Tibial artery (tissue), 4 donors: ENCODE data around the gene OPA3.

Experiments
- DNase-seq, 2 donors: peaks; one replicate each; pipeline ENCODE4 v3.0.0-alpha.2; 2019
- H3K27ac ChIP-seq, 2 donors: fragments of 200-600 bp; sonication (generic) in 1 of 2; 1 replicate in 1 of 2; 2 replicates in 1 of 2; pipeline ENCODE4 v1.5.1; 2018 to 2019; ENCODE audit warnings: mild to moderate bottlenecking in 1 of 2
- H3K27me3 ChIP-seq, 2 donors: fragments of 200-600 bp; sonication (generic) in 1 of 2; one replicate each; pipeline versions ENCODE4 v1.5.1 to v1.6.0; 2016 to 2019
- H3K36me3 ChIP-seq, 3 donors: fragments of 200-600 bp; sonication (generic) in 2 of 3; one replicate each; pipeline ENCODE4 v1.5.1; 2016 to 2019; ENCODE audit warnings: mild to moderate bottlenecking in 2 of 3
- H3K4me1 ChIP-seq, 4 donors: fragments of 200-600 bp; sonication (generic) in 2 of 4; 1 replicate in 3 of 4; 2 replicates in 1 of 4; pipeline ENCODE4 v1.5.1; 2016 to 2019
- H3K4me3 ChIP-seq, 2 donors: fragments of 200-600 bp; sonication (generic) in 1 of 2; 1 replicate in 1 of 2; 2 replicates in 1 of 2; pipeline ENCODE4 v1.5.1; 2018 to 2019; ENCODE audit warnings: mild to moderate bottlenecking in 2 of 2
- H3K9me3 ChIP-seq, 3 donors: fragments of 200-600 bp; sonication (generic) in 1 of 3; one replicate each; pipeline ENCODE4 v1.5.1; 2016 to 2019
- intact Hi-C: fragments of 100-400 bp; cut with DNase I; formaldehyde crosslinking; loops from one replicate; pipeline ENCODE4 v1.15.0; 2023; ENCODE audit warnings: low total_unique reads
- TF ChIP-seq, protein P1 (sequence below), 2 experiments: fragments of 200-600 bp in 1 of 2; fragments of 450-650 bp in 1 of 2; IDR thresholded peaks; one replicate each; pipeline ENCODE4 v1.5.1; 2017 to 2019; ENCODE audit warnings: antibody characterized with exemption in 2 of 2, mild to moderate bottlenecking in 1 of 2, moderate library complexity in 1 of 2

Gene OPA3

DNA sequence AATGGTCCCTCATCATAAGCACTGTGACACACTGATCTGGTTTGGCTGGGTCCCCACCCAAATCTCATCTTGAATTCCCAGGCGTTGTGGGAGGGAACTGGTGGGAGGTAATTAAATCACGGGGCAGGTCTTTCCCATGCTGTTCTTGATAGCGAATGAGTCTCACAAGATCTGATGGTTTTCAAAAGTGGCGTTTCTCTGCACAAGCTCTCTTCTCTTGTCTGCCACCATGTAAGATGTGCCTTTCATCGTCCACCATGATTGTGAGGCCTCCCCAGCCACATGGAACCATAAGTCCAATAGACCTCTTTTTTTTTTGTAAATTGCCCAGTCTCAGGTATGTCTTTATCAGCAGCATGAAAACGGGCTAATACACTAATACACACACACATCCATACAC lies 24.3 kb upstream of the OPA3 start:
- H3K4me3 ChIP-seq: no peak overlapping the region
- no peak for DNase-seq
- H3K27ac ChIP-seq: no peak overlapping the region
- intact Hi-C loops: no loop called here
- H3K4me1 ChIP-seq: peaks cover 0 to 11% (median 5%) of the 10 kb centered on the region in 4 donors
- H3K27me3 ChIP-seq: peaks cover 0 to 6% of the 10 kb centered on the region in 2 donors
- TF ChIP-seq, protein P1, sequence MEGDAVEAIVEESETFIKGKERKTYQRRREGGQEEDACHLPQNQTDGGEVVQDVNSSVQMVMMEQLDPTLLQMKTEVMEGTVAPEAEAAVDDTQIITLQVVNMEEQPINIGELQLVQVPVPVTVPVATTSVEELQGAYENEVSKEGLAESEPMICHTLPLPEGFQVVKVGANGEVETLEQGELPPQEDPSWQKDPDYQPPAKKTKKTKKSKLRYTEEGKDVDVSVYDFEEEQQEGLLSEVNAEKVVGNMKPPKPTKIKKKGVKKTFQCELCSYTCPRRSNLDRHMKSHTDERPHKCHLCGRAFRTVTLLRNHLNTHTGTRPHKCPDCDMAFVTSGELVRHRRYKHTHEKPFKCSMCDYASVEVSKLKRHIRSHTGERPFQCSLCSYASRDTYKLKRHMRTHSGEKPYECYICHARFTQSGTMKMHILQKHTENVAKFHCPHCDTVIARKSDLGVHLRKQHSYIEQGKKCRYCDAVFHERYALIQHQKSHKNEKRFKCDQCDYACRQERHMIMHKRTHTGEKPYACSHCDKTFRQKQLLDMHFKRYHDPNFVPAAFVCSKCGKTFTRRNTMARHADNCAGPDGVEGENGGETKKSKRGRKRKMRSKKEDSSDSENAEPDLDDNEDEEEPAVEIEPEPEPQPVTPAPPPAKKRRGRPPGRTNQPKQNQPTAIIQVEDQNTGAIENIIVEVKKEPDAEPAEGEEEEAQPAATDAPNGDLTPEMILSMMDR (IDR thresholded peaks at IDR 0.05): no peak
- no peaks in the 10 kb centered on the region for H3K9me3 ChIP-seq
- H3K36me3 ChIP-seq: peaks cover 25 to 54% (median 50%) of the 10 kb centered on the region in 3 donors

DNA sequence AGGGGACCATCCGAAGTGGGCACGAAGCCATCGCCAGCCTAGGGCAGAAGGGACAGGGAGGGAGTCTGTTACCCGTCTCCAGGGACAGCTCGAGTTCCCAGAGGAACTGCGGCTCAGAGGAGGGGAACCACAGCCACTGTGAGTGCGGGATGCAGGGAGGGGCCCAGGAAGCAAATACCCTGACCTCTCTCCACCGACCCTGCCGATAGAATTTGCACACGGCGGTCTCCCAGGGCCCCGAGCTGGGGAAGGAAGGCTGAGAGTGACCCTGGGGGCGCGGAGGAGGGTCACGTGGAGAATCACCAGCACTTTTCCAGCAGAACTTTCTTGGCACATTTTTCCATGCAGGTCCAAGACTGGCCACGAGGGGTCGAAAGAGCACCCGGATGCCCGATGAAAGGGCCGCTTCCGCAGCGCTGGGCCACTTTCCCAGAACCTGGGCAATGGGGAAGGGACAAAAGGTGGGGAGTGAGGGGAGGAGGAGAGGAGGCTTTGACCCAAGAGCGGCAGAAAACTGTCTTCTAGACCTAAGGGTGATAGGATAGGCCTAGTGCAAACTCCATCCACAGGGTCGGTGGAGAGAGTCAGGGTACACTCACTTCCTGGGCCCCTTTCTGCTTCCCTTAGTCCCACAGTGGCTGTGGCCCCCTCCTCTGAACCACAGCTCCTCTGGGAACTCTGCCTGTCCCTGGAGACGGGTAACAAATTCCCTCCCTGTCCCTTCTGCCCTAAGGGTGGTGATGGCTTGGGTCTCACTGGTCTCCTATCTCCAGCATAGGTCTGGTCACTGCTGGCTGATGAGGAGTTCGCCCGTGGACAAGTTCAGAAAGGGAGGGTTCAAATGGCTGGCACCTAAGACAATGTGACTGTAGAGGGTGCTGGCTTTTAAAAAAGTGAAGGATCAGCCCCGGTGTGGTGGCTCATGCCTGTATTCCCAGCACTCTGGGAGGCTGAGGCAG lies 22.7 kb upstream of the OPA3 start:
- Histone ChIP-seq H3K36me3 (peaks cover 10 to 38% (median 34%) of the 10 kb centered on the region in 3 donors), H3K9me3 (no peaks in the 10 kb centered on the region), H3K27ac (no peak overlapping the region), H3K4me3 (peak overlapping the region in 1 of 2 donors; percentile 8), H3K4me1 (peaks cover 0 to 11% (median 5%) of the 10 kb centered on the region in 4 donors), H3K27me3 (peaks cover 2 to 19% of the 10 kb centered on the region in 2 donors)
- intact Hi-C loops: loop anchor here (2.0 kb wide), 1 partner anchor 35 kb away; no protein-coding TSS in a partner anchor
- TF ChIP-seq, protein P1 (IDR thresholded peaks at IDR 0.05): peak; percentile 87 to 93
- DNase-seq: peak; percentile 64 to 83

DNA sequence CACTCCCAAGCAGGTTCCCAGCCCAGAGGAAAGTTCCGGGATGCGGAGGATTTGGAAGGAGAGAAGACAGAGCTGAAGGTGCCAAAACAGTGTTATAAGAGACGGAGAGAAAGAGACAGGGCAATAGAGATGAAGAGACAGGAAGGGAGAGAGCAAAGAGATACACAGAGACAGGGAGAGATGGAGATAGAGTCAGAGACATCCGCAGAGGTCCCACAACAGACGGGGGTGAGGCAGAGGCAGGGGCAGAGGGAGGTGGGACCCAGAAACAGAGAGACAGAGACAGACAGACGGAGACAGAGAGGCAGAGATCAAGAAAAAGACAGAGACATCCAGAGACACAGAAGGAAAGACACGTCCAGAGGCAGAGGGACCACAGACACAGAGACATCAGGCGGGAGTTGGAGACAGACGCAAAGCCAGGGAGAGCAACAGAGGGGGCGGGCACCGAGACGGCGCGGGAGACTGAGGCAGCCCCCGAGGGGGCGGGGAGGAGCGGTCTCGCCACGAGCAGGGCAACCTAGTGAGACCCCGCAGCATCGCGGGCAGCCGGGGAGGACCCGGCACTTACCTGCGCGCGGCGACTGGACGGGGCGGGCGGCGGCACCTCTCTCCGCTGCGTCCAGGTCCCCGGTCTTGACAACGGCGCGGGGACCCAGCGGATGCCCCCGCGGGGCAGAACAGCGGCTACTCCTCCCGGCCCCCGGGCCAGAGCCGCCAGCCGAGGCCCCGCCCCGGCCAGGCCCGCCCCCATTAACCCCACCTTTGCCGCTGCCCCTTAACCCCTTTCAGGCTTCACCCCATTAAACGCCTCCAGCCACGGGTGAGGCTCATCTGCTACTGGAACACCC lies 17.1 kb upstream of the OPA3 start, which contains the start of gene GPR4:
Gene GPR4, minus strand, starts transcription at position 689 of the 851 bp plus-strand sequence. CDS start 10,346 bp downstream, outside the sequence.
- H3K9me3 ChIP-seq: no peaks in the 10 kb centered on the region
- no peak within 1 kb of the TSS for H3K27ac ChIP-seq
- H3K27me3 ChIP-seq: peaks cover 5 to 71% of the 10 kb centered on the region in 2 donors
- H3K4me3 ChIP-seq: peak within 1 kb of the TSS; percentile 28 to 39
- DNase-seq: no peak
- intact Hi-C loops: no loop called here
- H3K36me3 ChIP-seq: no peaks in the 10 kb centered on the region
- TF ChIP-seq, protein P1 (IDR thresholded peaks at IDR 0.05): no peak
- H3K4me1 ChIP-seq: peaks cover 0 to 17% (median 8%) of the 10 kb centered on the region in 4 donors

DNA sequence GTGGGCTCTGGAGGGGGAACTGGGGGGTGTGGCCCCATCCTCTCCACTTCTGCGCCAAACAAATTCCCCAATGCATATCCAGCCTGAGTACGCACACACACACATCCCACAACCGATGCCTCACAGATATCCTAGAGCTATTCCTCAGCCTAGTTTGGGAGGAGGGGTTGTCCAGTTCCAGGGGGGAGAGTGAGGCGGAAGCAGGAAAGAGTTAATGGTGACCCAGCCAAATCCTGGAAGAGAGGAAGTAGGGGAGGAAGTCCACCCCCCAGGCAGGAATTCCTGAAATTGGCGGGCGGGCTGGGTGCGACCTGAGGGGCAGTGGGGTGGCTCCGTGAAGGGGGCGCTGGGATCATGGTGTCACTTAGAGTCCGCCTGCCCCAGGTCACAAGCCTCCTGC lies 16.5 kb upstream of the OPA3 start:
- Histone ChIP-seq H3K36me3 (no peaks in the 10 kb centered on the region), H3K4me1 (peaks cover 0 to 17% (median 8%) of the 10 kb centered on the region in 4 donors), H3K27ac (no peak overlapping the region), H3K9me3 (no peaks in the 10 kb centered on the region), H3K4me3 (peak overlapping the region; percentile 28 to 39), H3K27me3 (peaks cover 5 to 76% of the 10 kb centered on the region in 2 donors)
- no peak for DNase-seq
- TF ChIP-seq, protein P1 (IDR thresholded peaks at IDR 0.05): no peak
- intact Hi-C loops: no loop called here

DNA sequence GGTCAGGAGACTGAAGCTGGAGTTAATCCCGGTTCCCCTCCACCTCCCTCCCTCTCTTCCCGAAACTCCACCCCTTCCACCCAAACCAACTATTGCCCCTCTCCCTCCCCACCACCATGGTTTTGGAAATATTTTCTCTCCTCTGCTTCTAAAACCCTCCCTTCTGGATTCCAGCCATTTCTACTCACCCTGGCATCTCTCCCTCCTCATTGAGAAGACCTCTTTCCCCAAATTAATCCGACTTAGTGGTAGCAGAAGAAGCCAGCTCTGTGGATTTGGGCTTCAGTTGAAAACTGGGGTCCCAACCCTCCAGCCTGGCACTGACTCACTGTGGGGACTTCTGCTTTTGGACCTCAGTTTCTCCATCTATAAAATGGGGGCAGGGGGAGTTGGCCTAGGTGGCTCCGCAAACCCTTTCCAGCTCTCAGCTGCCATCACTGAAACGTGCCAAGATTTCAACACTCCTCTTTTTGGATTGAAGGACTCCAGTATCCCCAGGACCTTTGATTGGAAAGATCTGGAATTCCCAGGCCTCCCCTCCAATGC lies 15.8 kb upstream of the OPA3 start:
- Histone ChIP-seq H3K27ac (no peak overlapping the region), H3K27me3 (peaks cover 5 to 82% of the 10 kb centered on the region in 2 donors), H3K4me3 (no peak overlapping the region), H3K9me3 (no peaks in the 10 kb centered on the region), H3K36me3 (no peaks in the 10 kb centered on the region), H3K4me1 (peaks cover 0 to 17% (median 8%) of the 10 kb centered on the region in 4 donors)
- intact Hi-C loops: no loop called here
- DNase-seq: no peak
- TF ChIP-seq, protein P1 (IDR thresholded peaks at IDR 0.05): no peak
